Activated CD8-positive, alpha-beta memory T cell treated with anti-CD3 and anti-CD28 coated beads for 24 hours (primary cell): Measurements from ENCODE around the gene MACF1.

Source experiments
- DNase-seq: peaks from one replicate; pipeline ENCODE4 v3.0.0-alpha.2; 2020

MACF1 gene

GRCh38 chr1:39363267-39363666, 158.8 kb downstream of the MACF1 start:
- no peak for DNase-seq

GRCh38 chr1:39368045-39368444, 163.6 kb downstream of the MACF1 start:
- no peak for DNase-seq

GRCh38 chr1:39369565-39369964, 165.1 kb downstream of the MACF1 start:
- no peak for DNase-seq

- DNase-seq: no peak
Measured at GRCh38 chr1:39370602-39371001, 166.1 kb downstream of the MACF1 start.

DNA sequence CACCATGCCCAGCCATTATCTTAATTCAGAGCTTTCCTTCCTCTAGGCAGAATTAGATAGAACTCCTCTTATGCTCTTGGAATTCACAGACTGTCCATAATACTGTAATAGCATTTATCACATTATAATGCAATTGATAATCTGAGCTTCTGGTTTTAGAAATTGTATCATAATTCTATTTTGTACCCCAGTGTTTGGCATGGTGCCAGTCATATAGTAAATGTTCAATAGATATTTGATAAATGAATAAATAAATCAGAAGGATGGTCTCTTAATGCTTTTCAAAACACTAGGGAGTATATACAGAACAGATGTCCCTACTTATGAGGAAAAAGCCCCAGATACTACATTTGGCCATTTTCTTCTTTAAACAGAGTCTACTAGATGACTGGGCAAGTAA, 167.6 kb downstream of the MACF1 start:
- DNase-seq: no peak

- no peak for DNase-seq
Measured at GRCh38 chr1:39376656-39377055, 172.2 kb downstream of the MACF1 start.

DNA sequence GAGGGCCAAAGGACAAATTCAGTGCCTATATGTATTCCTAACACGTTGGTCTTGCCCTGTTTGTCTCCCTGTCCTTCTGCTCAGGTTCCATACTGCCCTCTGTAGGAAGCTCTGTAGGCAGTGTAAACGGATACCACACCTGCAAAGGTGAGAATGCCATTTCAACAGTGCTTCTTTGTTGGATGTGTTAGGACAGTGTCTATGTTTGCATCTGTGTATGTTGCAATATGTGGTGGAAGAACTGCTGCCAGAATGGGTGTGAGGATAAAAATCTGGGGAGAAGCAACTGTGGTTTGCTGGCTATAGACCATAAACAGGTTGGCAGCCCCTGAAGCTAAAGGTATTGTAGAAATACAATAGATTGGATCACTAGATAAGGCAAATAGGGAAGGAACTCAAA, 173.9 kb downstream of the MACF1 start:
- no peak for DNase-seq

DNA sequence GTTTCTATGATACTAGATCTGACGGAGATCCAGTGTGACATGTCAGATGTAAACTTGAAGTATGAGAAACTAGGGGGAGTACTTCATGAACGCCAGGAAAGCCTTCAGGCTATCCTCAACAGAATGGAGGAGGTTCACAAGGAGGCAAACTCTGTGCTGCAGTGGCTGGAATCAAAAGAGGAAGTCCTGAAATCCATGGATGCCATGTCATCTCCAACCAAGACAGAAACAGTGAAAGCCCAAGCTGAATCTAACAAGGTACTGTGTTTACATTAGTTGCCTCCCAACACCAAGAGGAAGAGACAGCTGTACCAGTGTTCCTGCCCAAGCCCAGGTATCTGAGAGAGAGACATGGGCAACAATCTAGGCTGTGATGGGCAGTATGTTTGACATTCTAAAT, 174.7 kb downstream of the MACF1 start:
- no peak for DNase-seq

DNA sequence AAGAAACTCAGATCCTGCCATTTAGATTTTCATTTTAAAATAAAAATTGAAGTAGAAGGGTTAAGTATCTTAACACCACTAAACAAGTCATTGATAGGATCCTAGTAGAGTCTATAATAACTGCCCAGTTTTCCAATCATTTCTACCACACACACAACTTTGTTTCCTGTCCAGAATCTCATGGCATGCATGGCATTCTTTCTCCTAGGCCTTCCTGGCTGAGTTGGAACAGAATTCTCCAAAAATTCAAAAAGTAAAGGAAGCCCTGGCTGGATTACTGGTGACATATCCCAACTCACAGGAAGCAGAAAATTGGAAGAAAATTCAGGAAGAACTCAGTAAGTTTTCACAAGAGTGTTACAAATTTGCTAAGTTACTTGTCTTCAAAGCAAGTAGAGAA, 175.5 kb downstream of the MACF1 start:
- no peak for DNase-seq

DNA sequence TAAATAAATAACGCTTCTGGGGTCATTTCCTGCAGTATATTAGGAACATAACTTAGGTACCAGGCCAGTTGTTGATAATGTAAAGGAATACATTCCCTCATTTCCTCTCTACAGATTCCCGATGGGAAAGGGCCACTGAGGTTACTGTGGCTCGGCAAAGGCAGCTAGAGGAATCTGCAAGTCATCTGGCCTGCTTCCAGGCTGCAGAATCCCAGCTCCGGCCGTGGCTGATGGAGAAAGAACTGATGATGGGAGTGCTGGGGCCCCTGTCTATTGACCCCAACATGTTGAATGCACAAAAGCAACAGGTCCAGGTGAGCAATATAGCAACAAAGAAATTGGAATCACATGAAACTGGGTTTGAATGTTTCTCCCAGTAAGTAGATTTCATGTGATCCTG, 177.3 kb downstream of the MACF1 start:
- no peak for DNase-seq

GRCh38 chr1:39384305-39384704, 179.8 kb downstream of the MACF1 start:
- DNase-seq: no peak

GRCh38 chr1:39385067-39385988, 180.8 kb downstream of the MACF1 start:
- no peak for DNase-seq

DNA sequence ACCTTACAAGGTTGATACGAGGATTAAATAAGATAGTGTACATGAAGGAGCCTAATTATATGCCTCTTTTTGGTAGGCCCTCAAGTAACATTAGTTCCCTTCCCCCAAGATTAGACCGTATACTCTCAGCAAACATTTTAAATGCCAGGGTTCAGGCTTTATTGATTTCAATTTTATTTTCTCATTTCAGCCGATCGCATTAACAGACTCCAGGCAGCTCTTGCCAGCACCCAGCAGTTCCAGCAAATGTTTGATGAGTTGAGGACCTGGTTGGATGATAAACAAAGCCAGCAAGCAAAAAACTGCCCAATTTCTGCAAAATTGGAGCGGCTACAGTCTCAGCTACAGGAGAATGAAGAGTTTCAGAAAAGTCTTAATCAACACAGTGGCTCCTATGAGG, 182.5 kb downstream of the MACF1 start:
- no peak for DNase-seq

- DNase-seq: no peak
Measured at GRCh38 chr1:39387452-39387851, 183.0 kb downstream of the MACF1 start.

DNA sequence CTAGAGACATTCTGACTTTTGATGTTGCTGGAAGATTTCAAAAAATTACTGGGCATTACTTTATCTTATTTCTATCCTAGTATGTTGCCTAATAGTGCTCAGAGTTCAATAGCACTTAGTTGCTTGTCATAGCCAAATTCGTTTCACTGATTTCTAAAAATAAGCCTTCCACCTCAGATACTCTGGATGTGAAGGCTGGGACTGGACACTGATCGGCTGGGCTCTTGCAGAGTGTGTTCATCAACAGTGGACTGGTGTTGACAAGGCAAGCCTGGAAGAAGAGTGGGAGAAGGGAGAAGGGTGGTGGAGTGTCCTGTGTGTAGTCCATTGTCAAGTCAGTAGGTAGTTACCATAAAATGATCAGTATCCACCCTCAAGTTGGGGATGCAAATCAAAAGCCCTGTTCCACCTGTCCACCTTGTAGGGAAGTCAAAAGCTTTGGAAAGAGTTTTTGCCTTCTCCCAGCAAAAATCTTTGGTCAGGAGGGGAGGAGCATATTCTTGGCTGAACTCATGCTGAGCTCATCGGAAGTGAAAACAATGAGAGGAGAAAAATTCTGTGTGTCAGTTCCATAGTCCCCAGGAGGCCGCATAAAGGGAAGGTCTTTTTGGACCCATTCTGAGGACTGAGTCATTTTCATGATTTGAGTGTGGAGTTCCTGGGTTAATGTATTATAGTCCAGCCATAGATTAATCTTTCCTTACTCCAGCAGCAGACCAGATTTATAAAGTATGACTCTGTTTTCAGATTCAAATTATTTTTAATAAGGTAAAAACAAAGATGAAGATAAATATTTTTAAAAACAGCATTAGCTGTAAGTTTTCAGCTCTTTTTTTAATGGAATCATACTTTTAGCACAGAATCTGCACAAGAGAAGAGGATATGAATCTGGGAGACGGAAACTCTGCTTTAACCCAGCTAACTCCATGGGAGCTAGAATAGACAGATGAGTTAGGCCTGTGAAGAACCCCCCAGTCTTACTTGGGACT, 187.5 kb downstream of the MACF1 start:
- no peak for DNase-seq

- DNase-seq: no peak
Measured at GRCh38 chr1:39392851-39393573, 188.5 kb downstream of the MACF1 start.

DNA sequence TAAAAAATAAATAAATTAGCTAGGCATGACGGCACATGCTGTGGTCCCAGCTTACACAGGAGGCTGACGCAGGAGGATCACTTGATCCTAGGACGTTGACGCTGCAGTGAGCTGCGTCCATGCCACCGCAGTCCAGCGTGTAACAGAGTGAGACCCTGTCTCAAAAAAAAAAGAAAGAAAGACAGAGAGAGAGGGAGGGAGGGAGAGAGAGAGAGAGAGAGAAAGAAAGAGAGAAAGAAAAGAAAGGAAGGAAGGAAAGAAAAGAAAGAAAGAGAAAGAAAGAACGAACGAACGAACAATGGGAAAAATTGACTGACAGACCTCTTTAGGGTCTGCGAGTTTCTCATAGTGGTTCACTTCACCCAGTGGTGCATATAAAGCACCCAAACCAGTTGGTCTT, 189.2 kb downstream of the MACF1 start:
- no peak for DNase-seq

- no peak for DNase-seq
Measured at GRCh38 chr1:39394059-39394458, 189.6 kb downstream of the MACF1 start.

DNA sequence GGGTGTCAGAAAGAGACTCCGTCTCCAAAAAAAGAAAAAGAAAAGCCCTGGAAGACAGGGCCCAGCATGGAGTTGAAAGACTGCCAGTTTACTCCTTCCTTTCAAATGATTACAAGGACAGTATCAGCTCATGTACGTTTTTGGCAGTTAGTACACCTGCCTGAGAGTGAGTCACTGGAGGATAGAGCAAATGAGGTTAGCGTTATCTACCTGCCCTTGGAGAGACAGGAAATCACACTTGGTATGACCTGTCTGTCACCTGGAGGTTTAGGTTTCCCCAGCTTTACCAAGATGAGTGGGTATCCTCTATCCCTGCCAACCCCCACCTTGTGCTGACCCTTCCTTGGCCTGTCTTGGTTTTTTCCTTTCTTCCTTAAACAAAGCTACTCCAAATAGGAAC, 190.1 kb downstream of the MACF1 start:
- DNase-seq: no peak

DNA sequence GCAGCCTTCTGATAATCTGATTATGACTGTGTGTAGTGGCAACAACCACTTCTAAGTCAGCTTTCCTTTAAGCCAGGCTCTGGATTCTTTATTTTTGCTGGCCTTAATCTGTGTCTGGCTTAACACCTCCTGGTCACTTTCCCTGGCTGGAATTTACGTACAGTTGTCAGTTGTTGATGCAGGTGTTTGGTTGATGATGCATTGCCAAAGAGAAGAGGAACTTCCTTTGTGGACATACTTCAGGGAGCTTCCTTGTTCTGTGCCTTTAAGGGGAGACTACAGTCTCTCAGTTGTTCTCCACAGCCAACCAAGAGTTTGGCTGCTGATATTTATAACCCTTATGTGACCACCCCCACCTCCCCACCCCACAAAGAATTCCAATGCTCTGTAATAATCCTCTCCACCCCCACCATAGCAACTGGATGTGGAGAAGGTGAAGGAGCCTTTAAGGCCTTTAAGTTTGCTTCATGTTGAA, 190.9 kb downstream of the MACF1 start:
- DNase-seq: no peak

DNA sequence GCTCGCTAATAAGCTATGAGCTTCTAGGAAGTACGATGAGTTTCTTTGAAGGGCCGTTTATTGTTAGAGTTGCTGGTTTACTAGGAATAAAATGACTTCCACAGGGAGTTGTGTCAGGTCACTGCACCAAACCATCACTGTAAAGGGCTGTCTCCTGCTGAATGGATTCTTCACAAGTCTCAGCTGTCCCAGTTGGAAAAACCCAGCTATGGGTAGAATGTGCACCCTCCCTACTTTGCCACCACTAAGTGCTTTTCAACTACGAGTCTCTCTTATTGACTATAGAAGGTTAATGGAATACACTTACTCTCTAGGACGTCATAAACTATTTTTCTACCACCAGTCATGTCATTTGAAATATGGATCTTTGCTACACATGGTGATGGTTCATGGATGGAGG, 192.2 kb downstream of the MACF1 start:
- DNase-seq: no peak

GRCh38 chr1:39397487-39397886, 193.0 kb downstream of the MACF1 start:
- no peak for DNase-seq
